GM18870 (cell line): Measurements from ENCODE around the gene RASL10B.

Source experiments
- ATAC-seq: cut with Tn5 transposase; IDR thresholded peaks from one replicate; pipeline ENCODE4 v1.9.1; 2021; ENCODE audit warnings: moderate library complexity; ENCODE audit not compliant: unreplicated experiment

RASL10B gene

DNA sequence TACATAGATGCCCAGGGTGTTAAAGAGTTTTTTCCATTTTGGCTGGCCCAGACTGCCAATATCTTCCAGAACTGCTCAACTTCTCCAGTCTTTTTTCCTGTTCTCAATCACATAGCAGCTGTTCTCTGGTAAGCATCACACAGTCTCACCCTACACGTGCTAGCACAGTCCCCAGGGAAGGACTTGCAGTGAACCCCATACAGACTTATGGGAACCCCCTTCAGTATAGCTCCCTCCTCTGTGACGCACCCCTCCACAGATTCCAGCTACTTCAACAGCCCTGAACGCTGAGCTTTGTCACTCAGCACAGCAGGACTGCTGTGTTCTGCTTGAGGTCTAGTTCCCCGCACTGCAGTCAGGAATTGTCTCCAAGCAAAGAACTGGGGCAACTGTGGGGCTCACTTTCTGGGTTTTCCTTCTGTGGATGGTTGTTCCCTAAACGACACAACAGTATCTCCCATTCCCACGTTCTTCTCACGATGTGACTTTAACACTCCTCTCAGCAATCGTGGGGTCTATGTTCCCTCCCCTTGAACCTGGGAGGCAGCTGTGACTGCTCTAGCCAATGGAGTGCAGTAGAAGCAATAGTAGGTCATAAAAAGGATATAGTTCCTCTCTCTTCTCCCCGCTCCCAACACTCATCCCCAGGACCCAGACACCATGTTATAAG, 60.4 kb downstream of the RASL10B start:
- no peak for ATAC-seq
